ENCODE data around the gene TUBGCP6.
A peak's percentile ranks its signal among the peaks of the same experiment; 100 is the strongest.

Gene TUBGCP6

DNA sequence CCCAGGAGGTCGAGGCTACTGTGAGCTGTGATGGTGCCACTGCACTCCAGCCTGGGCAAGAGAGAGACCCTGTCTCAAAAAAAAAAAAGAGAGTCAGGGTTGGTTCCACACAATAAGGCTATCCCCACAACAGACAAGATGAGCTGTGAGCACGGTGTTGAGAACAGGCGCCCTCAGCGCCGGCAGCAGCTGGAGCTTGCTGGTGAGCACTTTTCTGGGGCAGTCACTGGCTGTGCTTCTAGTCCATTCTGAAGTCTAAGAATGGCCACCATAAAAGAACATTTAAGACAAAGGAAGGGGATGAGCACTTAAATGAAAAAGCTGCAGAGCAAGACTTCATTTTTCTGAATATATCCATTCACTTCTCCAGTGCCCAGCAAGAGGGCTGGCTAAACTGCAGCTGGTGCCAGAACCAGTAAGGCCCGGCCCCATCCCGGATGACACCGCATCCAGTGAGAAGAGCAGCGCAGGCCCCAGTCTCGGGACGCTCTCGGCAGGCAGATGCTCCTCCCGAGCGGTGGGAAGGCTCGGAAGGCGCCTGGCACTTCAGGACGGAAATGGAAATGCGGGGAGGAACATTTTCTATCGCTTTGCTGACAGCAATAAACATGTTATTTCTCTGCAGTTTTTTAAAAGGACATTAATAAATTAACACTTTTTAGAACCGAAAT is 12.2 kb downstream of the TUBGCP6 start:
- Mint-ChIP-seq H3K27me3 (no peaks in the 10 kb centered on the region), H3K9me3 (peaks cover 0 to 10% of the 10 kb centered on the region in 2 donors), H3K27ac (peak overlapping the region in 1 of 2 donors; percentile 71), H3K4me1 (peaks cover 32% of the 10 kb centered on the region), H3K4me3 (no peak overlapping the region)
- ATAC-seq (no peak), DNase-seq (no peak)

DNA sequence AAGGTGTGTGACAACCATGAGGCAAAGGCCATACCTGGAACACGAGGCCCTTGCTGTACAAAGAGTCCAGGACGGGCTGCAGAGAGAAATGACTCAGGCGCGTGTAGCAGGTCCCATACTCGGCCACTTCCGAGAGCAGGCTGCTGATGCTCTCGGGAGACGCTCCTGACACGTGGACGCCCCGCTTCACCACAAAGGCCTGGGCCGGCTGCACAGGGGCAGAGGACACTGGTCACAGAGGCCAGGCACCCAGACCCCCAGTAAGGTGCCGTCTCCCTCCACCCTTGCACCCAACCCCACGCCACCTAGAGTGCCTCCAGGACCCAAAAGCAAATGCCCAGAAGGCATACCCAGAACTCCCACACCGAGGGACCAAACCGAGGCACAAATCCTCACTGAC is 15.5 kb downstream of the TUBGCP6 start:
- no peaks in the 10 kb centered on the region for H3K9me3 Mint-ChIP-seq
- no peaks in the 10 kb centered on the region for H3K27me3 Mint-ChIP-seq
- peaks cover 14% of the 10 kb centered on the region for H3K4me1 Mint-ChIP-seq
- peak overlapping the region in 1 of 2 donors; percentile 69 for H3K27ac Mint-ChIP-seq
- no peak overlapping the region for H3K4me3 Mint-ChIP-seq
- no peak for ATAC-seq
- no peak for DNase-seq

DNA sequence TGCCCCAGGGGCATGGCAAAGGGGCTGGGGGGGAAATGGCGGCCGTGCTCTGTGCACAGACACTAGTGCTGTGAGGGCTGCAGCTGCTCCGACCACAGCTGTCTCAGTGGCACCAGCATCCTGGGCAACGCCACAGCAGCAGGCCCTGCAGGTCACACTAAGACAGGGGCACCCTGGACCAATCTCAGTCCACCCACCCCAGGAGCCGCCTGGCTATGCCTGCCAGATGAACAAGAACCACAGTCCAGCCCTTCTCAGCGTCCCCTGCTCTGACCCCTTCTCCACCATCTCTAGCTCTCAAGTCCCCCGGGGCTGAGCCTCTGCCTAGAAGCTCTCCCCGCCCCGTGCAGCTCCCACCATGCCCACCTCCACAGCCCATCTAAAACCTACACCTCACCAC is 16.5 kb downstream of the TUBGCP6 start:
- no peak for DNase-seq
- no peak for ATAC-seq
- Mint-ChIP-seq H3K9me3 (no peaks in the 10 kb centered on the region), H3K27ac (peak overlapping the region in 1 of 2 donors; percentile 74), H3K27me3 (no peaks in the 10 kb centered on the region), H3K4me3 (no peak overlapping the region), H3K4me1 (peaks cover 6% of the 10 kb centered on the region)

DNA sequence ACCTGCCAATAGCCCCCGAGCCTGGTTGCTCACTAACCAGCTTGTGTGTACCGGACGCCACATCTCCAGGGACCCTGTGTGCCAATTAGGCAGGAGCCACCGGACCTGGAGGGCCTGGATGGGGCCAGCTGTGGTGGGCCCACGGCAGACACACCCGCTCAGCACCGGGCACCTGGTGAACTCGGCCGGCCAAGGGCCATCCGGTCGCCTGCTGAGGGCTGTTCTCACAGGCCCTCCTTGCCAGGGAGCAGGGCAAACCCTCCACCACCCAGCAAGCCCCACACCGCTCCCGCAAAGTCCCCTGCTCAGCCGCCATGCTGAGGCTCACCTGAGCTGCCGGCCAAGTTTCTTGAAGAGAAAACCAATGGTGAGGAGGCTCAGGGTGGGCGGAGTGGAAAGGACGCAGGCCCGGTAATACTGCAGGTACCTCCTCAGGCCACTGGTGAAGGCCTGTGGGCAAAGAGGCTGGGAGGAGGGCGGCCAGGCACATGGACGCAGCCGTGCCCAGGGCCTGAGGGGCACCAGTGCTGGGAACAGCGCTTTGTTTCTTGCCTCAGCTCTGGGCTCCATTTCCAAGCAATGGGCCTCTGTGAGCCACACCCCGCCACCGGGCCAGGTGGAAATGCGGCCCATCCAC is 17.1 kb downstream of the TUBGCP6 start:
- no peak for DNase-seq
- no peaks in the 10 kb centered on the region for H3K27me3 Mint-ChIP-seq

DNA sequence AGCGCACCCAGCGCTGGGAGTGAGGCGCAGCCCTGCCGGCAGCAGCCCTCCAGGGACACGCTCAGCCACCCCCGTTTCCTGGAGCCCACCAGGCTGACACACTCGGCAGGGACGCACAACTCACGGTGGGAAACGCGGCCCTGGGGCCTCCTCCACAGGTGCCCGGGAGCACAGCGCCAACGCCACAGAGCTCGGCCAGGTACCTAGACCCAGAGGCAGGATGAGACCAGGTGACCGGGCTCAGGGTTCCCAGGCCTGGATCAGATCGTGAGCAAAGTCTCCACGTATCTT is 18.0 kb downstream of the TUBGCP6 start:
- ATAC-seq (no peak), DNase-seq (no peak)
- no peaks in the 10 kb centered on the region for H3K9me3 Mint-ChIP-seq
- H3K27me3 Mint-ChIP-seq: no peaks in the 10 kb centered on the region
- no peak overlapping the region for H3K4me3 Mint-ChIP-seq
- H3K27ac Mint-ChIP-seq: no peak overlapping the region
- peaks cover 6% of the 10 kb centered on the region for H3K4me1 Mint-ChIP-seq

More for the DNA sequence above, 17.1 kb downstream of the TUBGCP6 start:
- peaks cover 6% of the 10 kb centered on the region for H3K4me1 Mint-ChIP-seq
- ATAC-seq: no peak
- H3K9me3 Mint-ChIP-seq: no peaks in the 10 kb centered on the region
- H3K27ac Mint-ChIP-seq: peak overlapping the region in 1 of 2 donors; percentile 71
- no peak overlapping the region for H3K4me3 Mint-ChIP-seq

DNA sequence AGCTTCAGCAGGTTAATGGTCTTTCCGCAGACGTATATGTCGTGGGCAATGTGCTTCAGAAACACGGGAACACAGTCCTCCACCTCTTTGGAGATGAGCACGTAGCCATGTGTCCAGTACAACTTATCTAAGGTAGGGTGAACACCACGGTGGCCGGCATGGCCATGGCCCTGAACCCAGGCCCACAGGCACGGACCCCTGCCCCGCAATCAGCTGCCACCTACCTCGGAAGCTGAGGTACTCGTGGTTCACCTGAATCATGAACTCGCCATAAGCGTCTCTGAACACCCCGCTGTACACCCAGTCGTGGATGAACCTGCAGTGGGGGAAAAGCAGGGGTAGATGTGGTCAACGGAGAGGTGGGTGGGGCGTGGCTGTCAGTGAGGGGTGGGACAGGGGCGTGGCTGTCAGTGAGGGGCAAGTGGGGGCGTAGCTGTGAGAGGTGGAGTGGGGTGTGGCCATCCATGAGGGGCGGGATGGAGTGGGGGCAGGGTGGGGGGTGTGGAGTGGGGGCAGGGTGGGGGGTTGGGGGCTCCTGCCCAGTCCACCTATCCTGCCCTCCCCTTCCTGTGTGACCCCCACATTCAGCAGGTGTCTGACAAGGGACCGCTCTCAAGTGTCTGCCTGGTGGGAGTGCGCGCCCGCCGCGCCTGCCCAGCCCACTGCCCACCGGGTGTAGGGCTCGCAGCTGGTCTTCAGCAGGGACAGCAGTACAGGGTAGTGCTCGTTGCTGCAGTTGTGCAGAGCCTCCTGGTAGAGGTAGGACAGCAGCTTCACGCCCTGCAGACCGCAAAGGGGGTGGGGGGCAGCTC is 18.6 kb downstream of the TUBGCP6 start:
- Mint-ChIP-seq H3K27ac (peak overlapping the region in 1 of 2 donors; percentile 27), H3K9me3 (no peaks in the 10 kb centered on the region), H3K4me1 (peaks cover 6% of the 10 kb centered on the region), H3K4me3 (no peak overlapping the region), H3K27me3 (no peaks in the 10 kb centered on the region)
- ATAC-seq: peak; percentile 35
- DNase-seq: no peak

DNA sequence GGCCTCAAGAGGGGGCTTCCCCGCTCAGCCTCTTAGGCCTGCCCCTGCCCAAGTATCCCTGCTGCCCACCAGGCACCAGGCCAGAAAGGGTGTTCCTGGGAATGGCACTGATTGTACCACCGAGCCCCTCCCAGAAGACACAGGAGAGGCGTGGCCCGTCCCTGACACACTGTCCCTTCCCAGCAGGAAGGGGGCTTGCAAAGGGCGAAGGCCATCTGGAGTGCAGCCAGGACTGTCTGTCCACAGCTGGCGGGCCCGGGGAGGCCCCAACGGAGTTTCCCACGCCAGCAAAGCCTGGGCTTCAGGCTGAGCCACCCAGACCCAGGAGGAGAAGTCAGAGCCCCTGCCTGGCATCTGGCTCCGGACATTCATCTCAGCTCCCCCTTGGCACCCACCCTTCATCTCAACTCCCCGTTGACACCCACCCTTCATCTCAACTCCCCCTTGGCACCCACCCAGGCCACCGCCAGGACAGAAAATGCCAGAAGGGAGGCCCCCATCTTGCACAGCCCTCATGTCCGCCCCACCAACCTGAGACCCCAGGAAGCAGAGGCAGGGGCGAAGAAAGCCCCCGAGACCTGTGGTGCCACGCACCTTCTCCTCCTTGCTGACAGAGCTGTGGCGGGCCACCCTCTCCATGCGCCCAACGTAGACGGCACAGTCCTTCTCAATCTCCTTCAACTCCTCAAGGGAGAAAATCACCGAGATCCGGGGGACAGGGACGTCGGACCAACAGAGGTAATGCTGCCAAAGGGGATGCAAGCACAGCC is 19.4 kb downstream of the TUBGCP6 start:
- Mint-ChIP-seq H3K4me3 (no peak overlapping the region), H3K27ac (peak overlapping the region in 1 of 2 donors; percentile 60), H3K27me3 (no peaks in the 10 kb centered on the region), H3K9me3 (no peaks in the 10 kb centered on the region), H3K4me1 (peaks cover 6% of the 10 kb centered on the region)
- DNase-seq: no peak
- no peak for ATAC-seq

DNA sequence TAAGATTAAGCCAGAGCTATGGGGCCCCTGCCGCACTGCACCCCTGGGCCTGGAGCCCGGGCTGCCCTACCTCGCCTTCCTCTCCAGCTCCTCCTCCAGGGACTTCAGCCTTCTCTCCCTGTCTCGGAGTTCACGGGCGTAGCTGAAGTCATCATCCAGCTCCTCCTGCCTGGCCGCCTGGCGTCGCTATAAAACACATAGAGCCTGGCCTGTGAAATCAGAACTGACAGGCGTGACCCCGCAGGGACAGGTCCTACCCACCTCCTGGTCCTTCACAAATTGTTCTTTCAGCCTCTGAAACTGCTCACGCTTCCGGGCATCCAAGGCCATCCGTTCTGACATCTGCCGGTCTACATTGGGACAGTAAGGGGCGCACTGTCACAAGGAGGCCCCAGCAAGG is 20.8 kb downstream of the TUBGCP6 start:
- Mint-ChIP-seq H3K4me3 (no peak overlapping the region), H3K9me3 (no peaks in the 10 kb centered on the region), H3K27ac (peak overlapping the region in 1 of 2 donors; percentile 14), H3K27me3 (no peaks in the 10 kb centered on the region), H3K4me1 (peaks cover 15% of the 10 kb centered on the region)
- DNase-seq: no peak
- ATAC-seq: no peak

DNA sequence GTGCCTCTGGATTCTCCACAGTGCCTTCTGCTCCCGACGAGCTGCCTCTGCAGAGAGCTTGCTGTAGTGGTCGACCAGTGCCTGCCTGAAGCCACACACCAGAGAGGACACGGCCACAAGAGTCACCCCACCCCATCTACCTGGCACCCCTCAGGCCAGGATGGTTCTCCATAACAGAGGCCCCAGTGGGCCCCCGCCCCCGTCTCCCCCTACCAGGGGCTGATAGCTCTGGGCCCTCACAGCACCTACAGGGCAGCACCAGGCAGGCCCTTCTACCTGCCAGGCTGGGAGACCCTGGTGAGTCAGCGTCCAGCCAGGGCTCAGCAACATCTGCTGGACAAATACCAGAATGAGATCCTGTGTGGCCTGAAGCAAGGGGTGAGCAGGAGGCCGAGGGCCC is 22.3 kb downstream of the TUBGCP6 start:
- DNase-seq (no peak), ATAC-seq (no peak)
- Mint-ChIP-seq H3K27me3 (no peaks in the 10 kb centered on the region), H3K27ac (no peak overlapping the region), H3K4me1 (peaks cover 15% of the 10 kb centered on the region), H3K9me3 (no peaks in the 10 kb centered on the region), H3K4me3 (no peak overlapping the region)

DNA sequence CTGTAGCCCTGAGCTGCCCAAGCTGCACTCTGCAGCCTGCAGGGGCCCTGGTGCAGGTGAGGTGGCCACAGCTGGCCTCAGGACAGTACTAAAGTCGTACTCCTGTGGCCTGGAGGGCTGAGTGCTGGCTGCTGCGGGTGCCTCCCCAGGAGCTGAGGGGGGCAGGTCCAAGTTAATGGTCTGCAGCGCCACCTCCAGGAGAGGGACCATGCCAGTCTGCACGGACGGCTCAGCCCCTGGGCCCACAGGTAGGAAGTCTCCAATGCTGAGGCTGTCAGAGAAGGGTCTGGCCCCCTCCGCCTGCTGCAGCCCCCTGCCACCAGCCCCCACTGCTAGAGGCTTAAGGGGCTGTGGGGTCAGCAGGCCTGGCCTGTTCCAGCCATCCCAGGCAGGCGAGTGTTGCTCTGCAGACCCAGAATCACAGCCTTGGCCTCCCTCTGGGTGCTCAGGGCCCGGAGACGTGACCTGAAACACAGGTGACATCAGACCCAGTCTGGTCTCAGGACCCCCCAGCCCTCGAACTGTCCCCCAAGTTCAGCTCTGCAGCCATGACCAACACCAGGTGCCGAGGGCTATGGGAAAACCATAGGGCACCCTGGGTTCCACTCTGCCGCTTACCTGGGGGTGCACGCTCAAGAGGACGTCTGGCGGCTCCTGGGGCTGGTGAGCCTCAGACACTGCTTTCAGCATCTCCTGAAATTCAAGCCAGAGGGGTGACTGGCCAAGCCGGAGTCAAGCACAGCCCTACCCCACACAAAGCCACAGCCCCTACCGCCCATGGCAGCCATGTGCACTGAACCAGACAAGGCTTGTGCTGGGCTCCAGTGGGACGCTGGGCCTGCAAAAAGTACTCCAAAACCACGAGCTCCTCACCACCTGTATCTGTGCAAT is 23.2 kb downstream of the TUBGCP6 start:
- Mint-ChIP-seq H3K4me3 (no peak overlapping the region), H3K27me3 (no peaks in the 10 kb centered on the region), H3K4me1 (peaks cover 10% of the 10 kb centered on the region), H3K9me3 (no peaks in the 10 kb centered on the region), H3K27ac (no peak overlapping the region)
- DNase-seq (no peak), ATAC-seq (no peak)

DNA sequence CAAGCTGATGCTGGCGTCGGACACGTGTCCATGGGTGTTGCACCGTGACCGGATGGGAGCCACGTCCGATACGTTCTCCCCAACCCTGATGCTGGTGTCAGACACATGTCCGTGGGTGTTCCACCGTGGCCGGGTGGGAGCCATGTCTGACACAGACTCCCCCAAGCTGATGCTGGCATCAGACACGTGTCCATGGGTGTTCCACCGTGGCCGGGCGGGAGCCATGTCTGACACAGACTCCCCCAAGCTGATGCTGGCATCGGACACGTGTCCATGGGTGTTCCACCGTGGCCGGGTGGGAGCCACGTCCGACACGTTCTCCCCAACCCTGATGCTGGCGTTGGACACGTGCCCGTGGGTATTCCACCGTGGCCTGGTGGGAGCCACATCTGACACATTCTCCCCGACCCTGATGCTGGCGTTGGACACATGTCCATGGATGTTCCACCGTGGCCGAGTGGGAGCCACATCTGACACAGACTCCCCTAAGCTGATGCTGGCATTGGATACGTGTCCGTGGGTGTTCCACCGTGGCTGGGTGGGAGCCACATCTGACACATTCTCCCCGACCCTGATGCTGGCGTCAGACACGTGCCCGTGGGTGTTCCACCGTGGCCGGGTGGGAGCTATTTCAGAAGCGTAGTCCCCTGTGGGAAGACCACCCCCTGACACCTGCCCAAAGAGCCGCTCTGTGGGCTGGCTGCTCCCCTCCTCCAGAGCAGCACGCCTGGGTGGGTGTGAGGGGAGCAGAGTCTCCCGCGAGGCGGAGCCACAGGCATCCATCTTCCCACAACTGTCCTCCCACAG is 24.0 kb downstream of the TUBGCP6 start:
- no peak for ATAC-seq
- Mint-ChIP-seq H3K9me3 (no peaks in the 10 kb centered on the region), H3K27me3 (no peaks in the 10 kb centered on the region), H3K4me3 (no peak overlapping the region), H3K27ac (peak overlapping the region in 1 of 2 donors; percentile 89), H3K4me1 (peaks cover 10% of the 10 kb centered on the region)
- no peak for DNase-seq

DNA sequence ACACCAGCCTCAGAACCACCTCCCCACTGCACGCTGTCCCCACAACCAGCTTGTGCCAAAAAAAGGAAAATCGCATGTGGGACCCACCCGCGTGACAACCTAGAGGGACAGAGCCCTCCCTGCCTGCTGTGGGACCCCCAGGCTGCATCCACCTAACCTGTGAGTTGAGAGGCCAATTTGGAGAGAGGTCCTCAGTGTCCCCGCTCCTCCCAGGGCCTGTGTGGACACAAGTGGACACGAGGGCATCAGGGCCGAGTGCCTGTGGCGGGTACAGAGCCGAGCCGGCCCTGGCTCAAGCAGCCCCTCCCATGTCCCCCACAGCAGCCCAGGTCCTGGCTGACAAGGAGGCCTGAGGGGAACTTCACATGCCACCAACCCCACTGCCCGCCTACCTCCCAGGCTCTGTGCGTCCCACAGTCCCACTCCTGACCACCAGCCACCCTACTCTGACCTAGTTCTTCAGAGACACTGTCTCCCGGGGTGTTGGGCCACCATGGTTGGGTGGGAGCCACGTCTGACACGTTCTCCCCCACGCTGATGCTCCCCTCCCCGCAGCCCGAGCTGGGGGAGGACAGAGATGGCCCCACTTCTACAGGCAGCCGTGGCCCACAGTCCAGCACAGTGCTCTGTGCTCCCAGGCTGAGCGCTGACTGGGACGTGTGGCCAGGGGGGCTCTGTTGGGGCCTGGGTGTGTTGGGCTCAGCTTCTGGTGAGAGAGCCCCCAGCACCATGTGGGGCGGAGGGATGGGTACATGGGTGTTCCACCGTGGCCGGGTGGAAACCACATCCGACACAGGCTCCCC is 24.8 kb downstream of the TUBGCP6 start:
- ATAC-seq: no peak
- Mint-ChIP-seq H3K4me1 (peaks cover 13% of the 10 kb centered on the region), H3K4me3 (no peak overlapping the region), H3K27me3 (no peaks in the 10 kb centered on the region), H3K27ac (peak overlapping the region in 1 of 2 donors; percentile 9), H3K9me3 (no peaks in the 10 kb centered on the region)
- DNase-seq: no peak

DNA sequence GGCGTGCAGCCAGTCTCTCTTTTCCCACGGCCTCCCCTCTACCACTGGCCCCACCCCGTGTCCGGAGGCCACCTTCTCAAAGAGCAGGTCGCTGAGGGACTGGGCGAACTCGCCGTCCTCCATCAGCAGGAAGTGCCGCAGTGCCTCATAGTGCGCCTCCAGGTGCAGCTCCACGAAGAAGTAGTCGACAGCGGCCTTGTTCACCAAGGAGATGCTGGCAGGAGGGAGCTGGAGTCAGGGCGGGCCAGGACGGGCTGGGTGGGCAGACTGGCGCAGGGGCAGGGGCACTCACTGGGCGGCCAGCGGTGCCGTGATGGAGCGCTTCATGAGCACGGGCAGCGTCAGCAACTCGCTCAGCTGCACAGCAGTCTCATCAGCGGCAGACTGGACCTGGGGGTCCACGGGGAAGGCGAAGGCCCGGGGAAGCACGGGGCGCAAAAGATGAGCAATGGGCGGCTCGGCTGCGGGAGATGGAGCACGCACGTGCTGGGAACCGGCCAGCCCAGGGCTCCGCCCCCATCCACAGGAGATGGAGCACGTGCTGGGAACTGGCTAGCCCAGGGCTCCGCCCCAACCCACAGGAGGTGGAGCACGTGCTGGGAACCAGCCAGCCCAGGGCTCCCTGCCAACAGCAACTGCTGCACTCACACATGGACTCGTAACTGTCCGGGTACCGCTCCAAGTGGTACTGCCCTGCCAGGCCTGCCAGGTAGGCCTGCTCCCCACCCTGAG is 25.7 kb downstream of the TUBGCP6 start:
- Mint-ChIP-seq H3K4me1 (peaks cover 14% of the 10 kb centered on the region), H3K9me3 (no peaks in the 10 kb centered on the region), H3K27ac (no peak overlapping the region), H3K27me3 (no peaks in the 10 kb centered on the region), H3K4me3 (no peak overlapping the region)
- DNase-seq: no peak
- no peak for ATAC-seq

Data from stimulated activated naive CD8-positive, alpha-beta T cell treated with anti-CD3 and anti-CD28 coated beads, Interleukin-15, amount 100 ng/mL, for 72 hours (primary cell).